NCI-H1048 (cell line): ENCODE measurements around the gene MOB3C.

Experiments used
- DNase-seq: peaks from one replicate; lab custom pipeline; 2025; lab: John Stamatoyannopoulos, UW

MOB3C gene

DNA sequence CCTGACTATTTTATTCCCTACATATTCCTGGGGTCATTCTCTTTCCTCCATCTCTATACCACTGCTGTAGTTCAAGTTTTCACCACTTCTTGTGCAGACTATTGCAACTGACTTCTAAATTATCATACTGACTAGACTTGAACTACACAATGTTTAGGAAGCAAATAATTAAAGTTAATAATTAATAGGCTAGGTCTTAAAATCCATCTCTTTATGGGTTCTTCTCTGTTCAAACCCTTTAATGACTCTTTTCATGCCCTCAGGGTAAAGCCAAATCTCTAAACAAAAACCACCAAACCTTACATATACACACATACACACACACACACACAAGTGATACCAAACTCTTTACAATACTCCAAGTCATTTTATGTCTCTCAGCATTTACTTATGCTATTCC lies 22.3 kb upstream of the MOB3C start:
- no peak for DNase-seq

GRCh38 chr1:46637444-46638083 lies 21.0 kb upstream of the MOB3C start:
- DNase-seq = no peak

DNA sequence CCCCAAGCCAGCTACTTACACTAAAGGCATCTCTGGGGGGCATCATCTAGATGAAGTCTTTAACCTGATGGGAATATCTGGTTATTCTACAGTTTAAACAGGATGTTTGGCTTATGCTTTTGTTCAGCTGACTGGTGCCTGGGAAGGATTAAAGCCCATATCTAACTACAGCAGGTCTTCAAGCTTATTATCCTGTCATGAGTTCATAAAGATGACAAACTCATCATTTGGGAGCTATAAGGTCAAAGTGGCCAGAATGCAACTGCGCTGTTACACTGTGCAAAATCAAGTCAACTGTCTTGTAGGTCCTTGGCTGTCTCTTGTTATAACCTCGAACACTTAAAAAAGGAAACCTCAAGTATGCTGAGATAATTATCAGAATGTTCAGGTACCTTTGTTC lies 18.6 kb upstream of the MOB3C start:
- DNase-seq = no peak

- DNase-seq = no peak
Measured at GRCh38 chr1:46630719-46631118, 14.1 kb upstream of the MOB3C start.

- DNase-seq = no peak
Measured at GRCh38 chr1:46623743-46624644, 7.4 kb upstream of the MOB3C start.

GRCh38 chr1:46622344-46622743 lies 5.7 kb upstream of the MOB3C start:
- DNase-seq = no peak

GRCh38 chr1:46621930-46622329 lies 5.3 kb upstream of the MOB3C start:
- no peak for DNase-seq

GRCh38 chr1:46619656-46620258 lies 3.1 kb upstream of the MOB3C start:
- no peak for DNase-seq

DNA sequence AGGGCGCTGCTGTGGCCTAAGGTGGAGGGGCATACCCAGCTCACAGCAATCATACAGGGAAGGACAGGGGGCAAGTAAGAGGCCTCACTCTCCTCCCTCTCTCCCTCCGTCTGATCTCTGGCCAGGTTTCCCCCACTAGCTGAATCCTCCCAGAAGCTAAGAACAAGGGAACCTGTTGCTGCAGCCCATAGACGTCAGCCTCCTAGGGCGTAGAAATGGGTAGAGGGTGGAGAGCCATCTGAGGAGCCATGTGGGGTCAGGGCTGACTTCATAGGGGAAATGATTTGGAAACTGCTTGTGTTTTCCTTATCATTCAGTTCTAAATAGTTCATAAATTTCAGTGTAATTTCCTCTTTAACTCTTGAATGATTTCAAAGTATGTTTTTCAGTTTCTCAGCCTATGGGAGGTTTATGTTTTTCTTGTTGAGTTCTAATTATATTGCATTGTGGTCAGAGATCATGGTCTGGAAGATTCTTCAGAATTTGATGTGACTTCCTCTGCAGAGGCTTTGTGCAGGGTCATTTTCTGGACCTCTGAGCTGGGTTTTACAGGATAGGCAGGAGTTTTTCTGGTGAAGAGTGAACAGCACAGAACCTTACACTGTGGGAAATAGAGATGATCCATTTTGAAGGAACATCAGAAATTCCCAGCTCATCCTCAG lies 2.3 kb upstream of the MOB3C start:
- no peak for DNase-seq

DNA sequence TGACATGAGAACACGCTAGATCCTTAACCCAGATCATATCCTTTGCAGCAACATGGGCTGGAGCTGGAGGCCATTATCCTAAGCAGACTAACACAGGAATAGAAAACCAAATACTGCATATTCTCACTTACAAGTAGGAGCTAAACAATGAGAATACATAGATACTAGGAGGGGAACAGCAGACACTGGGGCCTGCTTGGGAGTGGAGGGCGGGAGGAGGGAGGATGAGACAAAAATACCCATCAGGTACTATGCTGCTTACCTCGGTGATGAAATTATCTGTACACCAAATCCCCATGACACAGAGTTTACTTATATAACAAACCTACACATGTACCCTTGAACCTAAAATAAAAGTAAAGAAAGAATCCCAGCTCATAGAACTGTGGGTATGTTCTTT lies 1.2 kb upstream of the MOB3C start:
- no peak for DNase-seq

DNA sequence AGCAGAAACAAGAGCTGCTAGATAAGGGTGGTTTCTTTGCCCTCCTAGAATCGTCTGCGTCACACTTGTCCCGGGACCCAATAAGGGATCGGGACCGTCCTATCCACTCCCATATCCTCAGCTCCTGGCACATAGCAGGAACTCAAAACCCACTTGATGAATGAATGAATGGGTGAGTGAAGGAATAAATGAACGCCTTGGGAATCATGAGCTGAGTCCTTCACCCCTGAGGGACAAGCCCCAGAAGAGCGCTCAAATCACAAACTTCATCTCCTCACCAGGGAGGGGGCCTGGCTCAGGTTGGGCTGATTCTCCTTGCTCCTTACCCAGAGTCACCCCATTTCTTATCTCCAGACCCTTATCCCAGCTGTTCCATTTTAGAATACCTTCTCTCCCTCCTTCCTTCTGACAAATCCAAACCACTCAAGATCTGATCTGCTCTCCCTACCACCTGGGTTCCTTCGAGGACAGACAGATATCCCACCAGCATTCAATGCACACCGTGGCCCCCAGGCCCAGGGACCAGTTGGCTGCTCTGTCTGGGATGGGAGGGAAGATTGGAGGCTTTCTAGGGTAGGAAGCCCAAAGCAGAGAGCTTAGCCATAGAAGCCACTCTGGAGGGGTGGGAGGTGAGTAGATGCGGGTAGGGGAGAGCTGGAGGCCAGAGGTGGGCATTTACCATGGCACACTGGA lies 643 bp upstream of the MOB3C start:
- DNase-seq = no peak

GRCh38 chr1:46615735-46616134 lies 876 bp downstream of the MOB3C start:
- no peak for DNase-seq

DNA sequence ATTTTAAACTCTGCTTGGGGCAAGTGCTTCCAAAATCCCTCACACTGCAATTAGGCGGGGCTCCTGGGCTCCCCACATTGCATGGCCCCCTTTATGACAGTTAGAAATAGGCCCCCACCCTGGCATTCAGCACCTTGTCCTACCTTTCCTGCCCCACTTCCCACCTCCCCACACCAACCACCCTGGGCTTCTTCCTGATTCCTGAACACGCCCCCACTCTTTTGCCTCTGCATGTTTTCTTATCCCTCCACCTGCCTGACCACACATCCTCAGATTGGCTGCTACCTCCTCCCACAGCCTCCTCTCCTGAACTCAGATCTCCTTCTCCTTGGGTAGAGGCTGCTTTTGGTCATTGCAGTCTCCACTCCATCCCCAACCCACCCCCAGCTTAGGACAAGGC lies 1.5 kb downstream of the MOB3C start:
- DNase-seq = no peak

- no peak for DNase-seq
Measured at GRCh38 chr1:46614604-46614984, 2.0 kb downstream of the MOB3C start.

- no peak for DNase-seq
Measured at GRCh38 chr1:46613661-46614603, 2.7 kb downstream of the MOB3C start.

GRCh38 chr1:46612937-46613660 lies 3.5 kb downstream of the MOB3C start:
- DNase-seq = no peak

GRCh38 chr1:46611691-46612221 lies 4.9 kb downstream of the MOB3C start:
- no peak for DNase-seq

- no peak for DNase-seq
Measured at GRCh38 chr1:46607345-46608130, 9.1 kb downstream of the MOB3C start.
